Kasumi-1 (cell line): ENCODE data around the gene NCOA7.
"Not testable (repeated sequence)": the region's sequence is repeated elsewhere in the genome, so short reads cannot be mapped to it uniquely, and the experiment has no call there.

Source experiments
- DNase-seq, 2 experiments: peaks; one replicate each; lab custom pipeline; 2025; lab: John Stamatoyannopoulos, UW

Gene NCOA7

GRCh38 chr6:125868252-125868651, 77.5 kb downstream of the NCOA7 start:
- DNase-seq = no peak

GRCh38 chr6:125868678-125869395, 78.1 kb downstream of the NCOA7 start:
- DNase-seq = no peak

- DNase-seq = no peak
Observed at GRCh38 chr6:125869427-125869826, 78.7 kb downstream of the NCOA7 start.

GRCh38 chr6:125871365-125871764, 80.6 kb downstream of the NCOA7 start:
- no peak for DNase-seq

- no peak for DNase-seq
Observed at GRCh38 chr6:125872259-125872921, 81.6 kb downstream of the NCOA7 start.

- DNase-seq = no peak
Observed at GRCh38 chr6:125882243-125882642, 91.5 kb downstream of the NCOA7 start.

- no peak for DNase-seq
Observed at GRCh38 chr6:125884634-125885371, 94.0 kb downstream of the NCOA7 start.

- no peak for DNase-seq
Observed at GRCh38 chr6:125886021-125886420, 95.3 kb downstream of the NCOA7 start.

GRCh38 chr6:125886914-125887313, 96.2 kb downstream of the NCOA7 start:
- DNase-seq = no peak

- no peak for DNase-seq
Observed at GRCh38 chr6:125887372-125887771, 96.6 kb downstream of the NCOA7 start.

- DNase-seq = peak in 1 of 2 experiments; percentile 9
Observed at GRCh38 chr6:125888989-125889656, 98.4 kb downstream of the NCOA7 start.

GRCh38 chr6:125899726-125900182, 109.0 kb downstream of the NCOA7 start:
- DNase-seq = no peak

GRCh38 chr6:125904871-125905270, 114.1 kb downstream of the NCOA7 start:
- DNase-seq = no peak

GRCh38 chr6:125906158-125906998, 115.6 kb downstream of the NCOA7 start:
- DNase-seq = peak; percentile 34 to 57

- DNase-seq = no peak
Observed at GRCh38 chr6:125910527-125910926, 119.8 kb downstream of the NCOA7 start.

- DNase-seq = not testable (repeated sequence)
Observed at GRCh38 chr6:125911051-125911451, 120.3 kb downstream of the NCOA7 start.

- not testable (repeated sequence) for DNase-seq
Observed at GRCh38 chr6:125912430-125912829, 121.7 kb downstream of the NCOA7 start.

GRCh38 chr6:125913145-125913544, 122.4 kb downstream of the NCOA7 start:
- no peak for DNase-seq

GRCh38 chr6:125913864-125914351, 123.1 kb downstream of the NCOA7 start:
- no peak for DNase-seq

GRCh38 chr6:125918230-125918629, 127.5 kb downstream of the NCOA7 start:
- DNase-seq = no peak
